GM15510 (cell line): ENCODE data around the gene NF2.

Experiments
- POLR2A ChIP-seq: IDR thresholded peaks from 3 replicates; pipeline ENCODE4 v1.6.1; 2011; ENCODE audit warnings: borderline replicate concordance; ENCODE audit not compliant: insufficient read length; ENCODE audit errors: extremely low read depth

NF2 gene

DNA sequence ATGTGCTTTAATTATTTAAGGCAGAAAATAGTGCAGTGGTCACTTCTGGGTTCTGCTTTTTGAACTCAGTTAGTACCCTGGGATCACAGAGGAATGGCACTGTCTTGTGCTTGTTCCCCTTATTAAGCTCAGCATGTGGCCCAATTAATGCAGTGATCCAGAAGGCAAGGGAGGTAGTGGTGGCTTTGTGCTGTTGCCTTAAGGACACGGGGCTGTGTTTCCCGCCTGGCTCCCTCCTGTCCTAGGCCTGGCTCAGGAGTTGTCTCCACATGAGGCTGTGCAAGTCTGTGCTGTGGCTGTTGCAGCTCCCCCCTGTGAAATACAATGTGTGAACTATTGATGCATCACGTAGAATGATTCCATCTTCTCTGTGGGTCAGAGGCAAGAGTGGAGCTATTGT is 67.2 kb downstream of the NF2 start:
- TF ChIP-seq POLR2A, result no peak

GRCh38 chr22:29673361-29674066 is 70.1 kb downstream of the NF2 start:
- no peak for TF ChIP-seq POLR2A

- TF ChIP-seq POLR2A, result no peak
Measured at GRCh38 chr22:29674121-29674520, 70.7 kb downstream of the NF2 start.

DNA sequence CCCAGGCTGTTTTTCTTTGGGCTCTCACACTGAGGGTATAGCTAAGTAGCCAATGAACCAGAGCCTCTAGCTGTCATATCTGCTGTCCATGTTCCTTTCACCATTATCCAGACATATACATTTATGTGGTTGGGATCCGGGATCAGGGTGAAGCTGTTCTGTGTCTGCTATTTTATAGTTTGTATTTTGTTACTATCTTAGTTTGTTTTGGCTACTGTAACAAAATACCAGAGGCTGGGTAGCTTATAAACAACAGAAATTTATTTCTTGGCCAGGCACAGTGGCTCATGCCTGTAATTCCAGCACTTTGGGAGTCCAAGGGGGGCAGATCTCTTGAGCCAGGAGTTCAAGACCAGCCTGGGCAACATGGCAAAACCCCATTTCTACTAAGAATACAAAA is 75.9 kb downstream of the NF2 start:
- no peak for TF ChIP-seq POLR2A

DNA sequence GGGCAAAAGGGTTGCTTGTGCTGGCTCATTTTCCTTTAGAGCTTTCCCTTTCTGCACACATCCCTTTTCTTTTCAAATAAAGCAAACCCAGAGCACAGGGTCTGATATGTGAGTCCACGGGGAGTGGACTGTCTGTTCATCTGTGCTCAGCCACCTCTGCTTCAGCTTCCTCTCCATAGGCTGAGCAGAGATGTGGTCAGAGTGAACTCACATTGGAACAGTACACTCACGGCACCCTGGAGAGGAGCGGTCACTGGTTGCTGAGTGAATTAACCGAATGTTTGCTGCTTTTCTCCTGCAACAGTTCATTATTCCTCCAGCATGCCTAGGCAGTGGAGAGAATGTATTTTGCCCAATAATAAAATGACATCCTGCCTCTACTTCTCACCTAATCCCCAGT is 80.1 kb downstream of the NF2 start:
- TF ChIP-seq POLR2A, result no peak

- no peak for TF ChIP-seq POLR2A
Measured at GRCh38 chr22:29684244-29684643, 80.8 kb downstream of the NF2 start.

GRCh38 chr22:29689206-29689879 is 85.9 kb downstream of the NF2 start:
- no peak for TF ChIP-seq POLR2A

DNA sequence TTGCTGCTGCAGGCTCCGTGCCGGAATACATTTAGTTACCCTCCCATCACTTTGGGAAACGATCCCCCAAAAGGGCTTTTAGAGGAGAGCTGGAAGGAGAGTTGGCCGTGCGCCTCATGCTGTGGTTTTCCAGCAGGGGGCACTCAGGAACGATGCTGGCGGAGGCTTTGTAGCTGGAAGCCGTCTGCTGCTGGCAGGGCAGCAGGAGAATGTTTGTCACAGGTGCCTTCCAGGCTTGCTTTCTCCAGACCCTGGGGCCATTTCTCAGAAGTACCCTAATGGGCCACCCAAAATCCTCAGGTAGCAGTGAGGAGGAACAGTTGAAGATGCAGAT is 86.4 kb downstream of the NF2 start:
- no peak for TF ChIP-seq POLR2A

- no peak for TF ChIP-seq POLR2A
Measured at GRCh38 chr22:29690476-29690875, 87.0 kb downstream of the NF2 start.

- no peak for TF ChIP-seq POLR2A
Measured at GRCh38 chr22:29691636-29692326, 88.3 kb downstream of the NF2 start.

DNA sequence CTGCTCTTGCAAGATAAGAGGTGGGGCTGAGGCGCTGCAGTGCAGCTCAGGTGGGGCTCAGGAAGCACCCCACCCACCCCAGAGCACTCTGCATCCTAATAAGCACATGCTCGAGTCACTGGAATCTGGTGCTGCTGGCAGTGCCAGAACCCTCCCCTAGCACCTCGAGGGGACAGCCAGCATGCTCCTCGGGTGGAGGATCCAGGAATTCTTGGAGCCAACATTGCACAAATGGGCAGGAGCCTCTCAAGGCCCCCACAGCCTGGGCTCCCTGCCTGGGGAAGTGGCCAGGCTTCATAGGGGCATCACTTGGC is 88.9 kb downstream of the NF2 start:
- no peak for TF ChIP-seq POLR2A

- TF ChIP-seq POLR2A, result no peak
Measured at GRCh38 chr22:29693161-29693560, 89.7 kb downstream of the NF2 start.

DNA sequence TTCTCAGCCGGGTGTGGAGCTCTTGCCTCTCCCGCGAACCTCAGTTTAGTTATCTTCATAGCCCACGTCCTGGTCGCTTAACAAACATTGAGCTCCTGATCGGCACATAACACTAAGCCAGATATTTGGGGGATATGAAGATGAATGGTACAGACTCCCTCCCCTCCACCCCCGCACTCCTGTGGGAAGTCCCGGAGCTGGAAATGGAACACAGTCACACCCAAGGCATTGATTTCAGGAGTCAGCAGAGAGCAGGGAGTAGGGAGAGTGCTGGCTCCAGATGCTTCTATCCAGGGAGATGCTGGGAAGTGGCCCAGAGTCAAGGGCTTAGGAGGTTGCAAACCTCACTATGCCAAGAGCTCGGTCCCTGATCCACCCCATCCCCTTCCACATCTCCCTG is 90.2 kb downstream of the NF2 start:
- TF ChIP-seq POLR2A, result no peak

DNA sequence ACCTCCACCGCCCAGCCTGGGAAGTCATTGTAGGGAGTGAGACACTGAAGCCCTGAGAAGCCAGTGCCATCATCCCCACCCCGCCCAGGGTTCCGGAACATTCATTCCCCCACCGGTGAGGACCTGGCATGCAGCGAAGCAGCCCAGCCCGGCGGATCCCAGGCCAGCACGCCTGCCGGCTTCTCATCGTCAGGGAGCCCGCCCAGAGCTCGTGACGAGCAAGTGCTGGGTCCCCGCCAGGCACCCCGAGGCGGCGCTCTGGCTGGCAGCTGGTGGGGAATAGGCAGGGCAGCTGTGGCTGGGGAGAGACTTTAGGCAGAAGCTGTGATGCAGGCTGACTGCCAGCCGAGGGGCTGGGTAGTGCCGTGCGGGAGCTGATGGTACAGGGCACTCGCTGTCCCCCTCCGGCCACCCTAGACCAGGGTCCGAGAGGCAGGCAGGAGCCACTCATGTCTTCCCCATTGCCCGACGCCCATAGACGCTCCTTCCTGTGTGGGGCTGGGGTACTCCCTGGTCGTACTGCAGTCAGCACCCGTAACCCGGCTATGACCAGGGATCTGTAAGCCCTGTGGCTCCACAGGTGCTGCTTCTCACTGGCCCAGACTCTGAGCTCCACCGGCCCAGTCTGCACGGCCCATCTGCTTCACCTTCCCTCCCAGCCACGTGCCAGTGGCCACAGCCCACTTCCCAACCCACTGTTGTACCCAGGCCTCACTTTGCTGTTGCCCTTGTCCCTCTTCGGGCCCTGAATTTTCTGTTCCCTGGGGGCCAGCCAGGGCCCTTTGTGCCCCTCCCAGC is 91.9 kb downstream of the NF2 start:
- no peak for TF ChIP-seq POLR2A
